Body of pancreas (tissue), 4 donors: Measurements from ENCODE around the gene ADNP.

Experiments used
- CTCF ChIP-seq, 7 experiments: fragments of 450-650 bp in 4 of 7; fragments of 200-600 bp in 3 of 7; sonication (generic) in 3 of 7; IDR thresholded peaks; one replicate each; pipeline ENCODE4 v1.5.1; 2016 to 2019; ENCODE audit warnings: antibody characterized with exemption in 7 of 7
- POLR2A ChIP-seq, 3 donors: fragments of 450-650 bp; IDR thresholded peaks; one replicate each; pipeline ENCODE4 v1.6.1; 2016; ENCODE audit warnings: antibody characterized with exemption in 3 of 3, mild to moderate bottlenecking in 2 of 3

DNA sequence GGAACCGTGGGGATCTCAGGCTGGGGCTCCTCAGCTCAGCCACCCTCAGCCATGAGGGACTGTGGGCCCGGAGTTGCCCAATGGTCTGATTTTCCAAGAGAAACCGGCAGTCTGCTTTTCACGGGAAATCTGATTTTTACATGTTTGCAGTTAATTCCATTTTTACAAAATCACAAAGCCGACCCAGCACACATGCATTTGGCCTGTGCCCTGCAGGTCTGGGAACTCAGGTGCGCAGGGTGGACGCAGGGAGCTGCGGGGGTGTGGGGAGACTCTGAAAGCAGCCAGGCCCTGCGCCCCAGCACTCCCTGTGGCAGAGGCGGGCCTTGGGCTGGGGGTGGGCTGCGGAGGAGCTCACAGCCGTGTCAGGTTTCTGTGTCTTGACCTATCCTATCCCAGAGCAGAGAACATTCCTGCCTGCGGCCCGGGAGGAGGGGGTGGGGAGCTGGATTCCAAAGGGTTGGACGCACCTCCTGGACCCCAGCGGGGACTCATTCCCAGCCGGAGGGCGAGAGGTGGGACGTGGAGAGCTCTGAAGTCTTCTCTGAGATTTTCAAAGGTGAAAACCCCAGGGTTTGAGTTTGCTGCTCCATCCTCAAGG is 60.6 kb downstream of the ADNP start:
- TF ChIP-seq CTCF (IDR thresholded peaks at IDR 0.05): no peak
- no peak for TF ChIP-seq POLR2A (IDR thresholded peaks at IDR 0.05)
